ENCODE measurements around the gene PRKRIP1. TPM values are rescaled to one million over a fixed set of nuclear protein-coding genes. Genes with fewer than 3 reads are reported as not detected.

Gene PRKRIP1
- total and polyA plus RNA-seq, 2 donors (not counting 1 experiment from before 2014, with no cell fraction given): 13.8 to 16.3 TPM

DNA sequence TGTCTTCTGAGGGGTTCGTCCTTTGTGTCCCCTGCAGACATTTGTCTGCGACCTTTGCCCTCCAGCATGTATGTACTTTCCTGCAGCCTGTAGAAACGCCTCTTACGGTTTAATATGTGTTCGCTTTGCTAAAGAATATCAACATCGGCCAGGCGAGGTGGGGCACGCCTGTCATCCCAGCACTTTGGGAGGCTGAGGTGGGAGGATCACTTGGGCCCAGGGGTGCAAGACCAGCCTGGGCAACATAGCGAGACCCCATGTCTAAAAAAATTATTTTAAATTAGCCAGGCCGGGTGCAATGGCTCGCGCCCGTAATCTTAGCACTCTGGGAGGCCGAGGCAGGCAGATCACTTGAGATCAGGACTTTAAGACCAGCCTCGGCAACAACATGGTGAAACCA lies 53.0 kb downstream of the PRKRIP1 start:
- Histone ChIP-seq H3K4me1 (ENCODE audit: control insufficient read depth, extremely low read depth, insufficient read depth, low read length) (no peaks in the 10 kb centered on the region), H3K9me3 (ENCODE audit: control insufficient read depth, insufficient read depth, low read depth, low read length) (no peaks in the 10 kb centered on the region), H3K79me2 (ENCODE audit: control insufficient read depth, insufficient read depth, low read length) (no peaks in the 10 kb centered on the region), H2AFZ (ENCODE audit: low read length) (no peak overlapping the region), H3K9ac (ENCODE audit: insufficient read depth, low read length) (no peak overlapping the region), H3K36me3 (ENCODE audit: control insufficient read depth, insufficient read depth, low read length) (peaks cover 6% of the 10 kb centered on the region), H3K4me3 (replicated peaks in 1 of 4; ENCODE audit: control extremely low read depth in 1 of 4, insufficient read depth in 1 of 4, low read depth in 3 of 4, low read length in 4 of 4) (no peak overlapping the region), H3K27ac (ENCODE audit: insufficient read depth, low read length) (no peak overlapping the region), H4K20me1 (ENCODE audit: control insufficient read depth, extremely low read depth, insufficient read depth, low read length) (no peaks in the 10 kb centered on the region), H3K4me2 (ENCODE audit: extremely low read depth, insufficient read depth, low read length) (no peak overlapping the region), H3K27me3 (ENCODE audit: control insufficient read depth, insufficient read depth, low read length) (no peaks in the 10 kb centered on the region)
- no peak for DNase-seq (ENCODE audit: low read depth in 2 of 2)
- TF ChIP-seq, protein P1, sequence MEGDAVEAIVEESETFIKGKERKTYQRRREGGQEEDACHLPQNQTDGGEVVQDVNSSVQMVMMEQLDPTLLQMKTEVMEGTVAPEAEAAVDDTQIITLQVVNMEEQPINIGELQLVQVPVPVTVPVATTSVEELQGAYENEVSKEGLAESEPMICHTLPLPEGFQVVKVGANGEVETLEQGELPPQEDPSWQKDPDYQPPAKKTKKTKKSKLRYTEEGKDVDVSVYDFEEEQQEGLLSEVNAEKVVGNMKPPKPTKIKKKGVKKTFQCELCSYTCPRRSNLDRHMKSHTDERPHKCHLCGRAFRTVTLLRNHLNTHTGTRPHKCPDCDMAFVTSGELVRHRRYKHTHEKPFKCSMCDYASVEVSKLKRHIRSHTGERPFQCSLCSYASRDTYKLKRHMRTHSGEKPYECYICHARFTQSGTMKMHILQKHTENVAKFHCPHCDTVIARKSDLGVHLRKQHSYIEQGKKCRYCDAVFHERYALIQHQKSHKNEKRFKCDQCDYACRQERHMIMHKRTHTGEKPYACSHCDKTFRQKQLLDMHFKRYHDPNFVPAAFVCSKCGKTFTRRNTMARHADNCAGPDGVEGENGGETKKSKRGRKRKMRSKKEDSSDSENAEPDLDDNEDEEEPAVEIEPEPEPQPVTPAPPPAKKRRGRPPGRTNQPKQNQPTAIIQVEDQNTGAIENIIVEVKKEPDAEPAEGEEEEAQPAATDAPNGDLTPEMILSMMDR (conservative IDR thresholded peaks at IDR 0.05 in 1 of 2, IDR thresholded peaks at IDR 0.05 in 1 of 2; ENCODE audit: low read depth in 1 of 2, low read length in 2 of 2): no peak
- no peak for TF ChIP-seq EZH2 (IDR thresholded peaks at IDR 0.05; ENCODE audit: low read length, missing control alignments)

GRCh38 chr7:102450242-102450641 lies 54.1 kb downstream of the PRKRIP1 start:
- H3K27ac ChIP-seq (ENCODE audit: insufficient read depth, low read length): no peak overlapping the region
- TF ChIP-seq, protein P1 (conservative IDR thresholded peaks at IDR 0.05 in 1 of 2, IDR thresholded peaks at IDR 0.05 in 1 of 2; ENCODE audit: low read depth in 1 of 2, low read length in 2 of 2): no peak
- no peaks in the 10 kb centered on the region for H3K27me3 ChIP-seq (ENCODE audit: control insufficient read depth, insufficient read depth, low read length)
- H2AFZ ChIP-seq (ENCODE audit: low read length): no peak overlapping the region
- H3K4me1 ChIP-seq (ENCODE audit: control insufficient read depth, extremely low read depth, insufficient read depth, low read length): no peaks in the 10 kb centered on the region
- H3K4me2 ChIP-seq (ENCODE audit: extremely low read depth, insufficient read depth, low read length): no peak overlapping the region
- H3K36me3 ChIP-seq (ENCODE audit: control insufficient read depth, insufficient read depth, low read length): peaks cover 4% of the 10 kb centered on the region
- H3K9ac ChIP-seq (ENCODE audit: insufficient read depth, low read length): no peak overlapping the region
- no peaks in the 10 kb centered on the region for H3K9me3 ChIP-seq (ENCODE audit: control insufficient read depth, insufficient read depth, low read depth, low read length)
- no peaks in the 10 kb centered on the region for H4K20me1 ChIP-seq (ENCODE audit: control insufficient read depth, extremely low read depth, insufficient read depth, low read length)
- H3K79me2 ChIP-seq (ENCODE audit: control insufficient read depth, insufficient read depth, low read length): no peaks in the 10 kb centered on the region
- H3K4me3 ChIP-seq (replicated peaks in 1 of 4; ENCODE audit: control extremely low read depth in 1 of 4, insufficient read depth in 1 of 4, low read depth in 3 of 4, low read length in 4 of 4): no peak overlapping the region
- DNase-seq (ENCODE audit: low read depth in 2 of 2): no peak

DNA sequence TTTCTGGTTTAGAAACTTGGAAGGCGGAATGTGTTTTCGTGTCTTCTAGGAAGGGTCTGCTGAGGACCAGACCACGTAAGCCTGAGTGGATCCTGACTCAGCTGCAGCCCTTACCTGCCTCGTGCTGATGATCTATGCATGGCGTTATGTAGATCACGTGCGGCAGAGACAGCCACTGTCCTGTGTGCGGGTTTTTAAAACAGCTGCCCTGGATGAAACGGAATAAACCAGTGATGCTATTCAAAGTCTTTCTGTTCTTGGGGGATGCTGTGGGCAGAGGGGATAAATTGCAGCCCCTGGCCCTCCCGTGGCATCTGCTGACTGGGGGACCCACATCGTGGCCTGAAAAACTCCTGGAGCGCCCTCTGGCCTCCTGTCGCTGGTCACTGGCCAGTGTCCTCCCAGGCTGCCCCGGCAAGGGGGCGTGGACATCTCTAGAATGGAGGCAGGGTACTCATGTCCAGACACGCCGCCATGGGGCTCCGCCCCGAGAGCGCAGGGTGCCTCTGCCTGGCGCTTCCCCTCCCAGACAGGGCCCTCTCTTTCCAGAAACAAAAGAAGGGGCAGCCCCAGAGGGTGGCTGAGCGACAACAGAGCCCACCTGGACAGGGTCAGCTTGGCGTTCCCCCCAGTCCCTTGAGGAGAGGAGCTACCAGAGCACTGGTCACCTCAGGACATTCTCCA lies 55.4 kb downstream of the PRKRIP1 start:
- H3K9ac ChIP-seq (ENCODE audit: insufficient read depth, low read length): no peak overlapping the region
- no peak overlapping the region for H3K27ac ChIP-seq (ENCODE audit: insufficient read depth, low read length)
- H4K20me1 ChIP-seq (ENCODE audit: control insufficient read depth, extremely low read depth, insufficient read depth, low read length): no peaks in the 10 kb centered on the region
- H3K4me2 ChIP-seq (ENCODE audit: extremely low read depth, insufficient read depth, low read length): no peak overlapping the region
- no peaks in the 10 kb centered on the region for H3K9me3 ChIP-seq (ENCODE audit: control insufficient read depth, insufficient read depth, low read depth, low read length)
- no peaks in the 10 kb centered on the region for H3K27me3 ChIP-seq (ENCODE audit: control insufficient read depth, insufficient read depth, low read length)
- peaks cover 4% of the 10 kb centered on the region for H3K36me3 ChIP-seq (ENCODE audit: control insufficient read depth, insufficient read depth, low read length)
- no peak overlapping the region for H3K4me3 ChIP-seq (replicated peaks in 1 of 4; ENCODE audit: control extremely low read depth in 1 of 4, insufficient read depth in 1 of 4, low read depth in 3 of 4, low read length in 4 of 4)
- no peak overlapping the region for H2AFZ ChIP-seq (ENCODE audit: low read length)
- no peaks in the 10 kb centered on the region for H3K4me1 ChIP-seq (ENCODE audit: control insufficient read depth, extremely low read depth, insufficient read depth, low read length)
- no peaks in the 10 kb centered on the region for H3K79me2 ChIP-seq (ENCODE audit: control insufficient read depth, insufficient read depth, low read length)
- TF ChIP-seq EZH2 (IDR thresholded peaks at IDR 0.05; ENCODE audit: low read length, missing control alignments): no peak
- TF ChIP-seq, protein P1 (conservative IDR thresholded peaks at IDR 0.05 in 1 of 2, IDR thresholded peaks at IDR 0.05 in 1 of 2; ENCODE audit: low read depth in 1 of 2, low read length in 2 of 2): no peak
- DNase-seq (ENCODE audit: low read depth in 2 of 2): peak in 1 of 2 donors; percentile 27
